GM12873 (cell line): ENCODE results near the gene IQGAP3.

Source experiments
- CTCF ChIP-seq: IDR thresholded peaks from 2 replicates; pipeline ENCODE4 v1.5.1; 2012; ENCODE audit warnings: low read depth, mild to moderate bottlenecking, moderate library complexity, low read length, control low read depth; ENCODE audit not compliant: insufficient read depth; ENCODE audit errors: missing control alignments

IQGAP3 gene

DNA sequence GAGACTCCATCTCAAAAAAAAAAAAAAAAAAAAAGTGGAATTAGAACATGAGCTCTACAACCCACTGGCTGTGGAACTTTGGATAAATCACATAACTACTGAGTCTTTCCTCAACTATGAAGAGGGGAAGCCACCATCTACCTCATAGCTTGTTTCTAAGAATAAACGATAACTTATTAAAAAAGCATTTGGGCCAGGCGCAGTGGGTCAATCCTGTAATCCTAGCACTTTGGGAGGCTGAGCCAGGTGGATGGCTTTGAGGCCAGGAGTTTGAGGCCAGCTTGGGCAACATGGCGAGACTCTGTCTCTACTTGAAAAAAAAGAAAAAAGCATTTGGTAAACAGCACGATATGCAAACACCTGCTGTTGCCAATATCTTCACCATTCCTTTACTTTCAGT lies 40.0 kb downstream of the IQGAP3 start:
- no peak for TF ChIP-seq CTCF

GRCh38 chr1:156530006-156530405 lies 42.4 kb downstream of the IQGAP3 start:
- no peak for TF ChIP-seq CTCF

GRCh38 chr1:156528875-156529425 lies 43.4 kb downstream of the IQGAP3 start:
- no peak for TF ChIP-seq CTCF

DNA sequence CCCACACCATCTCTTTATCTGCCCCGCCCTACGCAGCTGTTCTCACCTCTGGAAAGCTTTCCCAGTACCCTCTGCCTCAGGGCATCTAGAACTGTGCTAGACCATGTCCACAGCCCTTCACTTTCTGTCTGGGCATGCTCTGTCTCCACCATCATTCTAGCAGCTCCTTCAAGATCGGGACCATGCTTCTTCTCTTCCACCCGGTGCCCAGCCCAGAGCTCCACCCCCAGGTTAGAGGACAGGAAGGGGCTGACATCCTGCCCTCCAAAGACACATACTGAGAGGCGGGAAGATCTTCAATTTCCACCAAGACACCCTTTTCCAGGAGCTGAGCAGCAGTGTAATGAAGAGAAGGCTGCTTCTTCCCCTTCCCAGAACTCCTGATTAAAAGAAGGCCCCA lies 44.1 kb downstream of the IQGAP3 start:
- no peak for TF ChIP-seq CTCF

GRCh38 chr1:156527584-156527983 lies 44.8 kb downstream of the IQGAP3 start:
- TF ChIP-seq CTCF: no peak

DNA sequence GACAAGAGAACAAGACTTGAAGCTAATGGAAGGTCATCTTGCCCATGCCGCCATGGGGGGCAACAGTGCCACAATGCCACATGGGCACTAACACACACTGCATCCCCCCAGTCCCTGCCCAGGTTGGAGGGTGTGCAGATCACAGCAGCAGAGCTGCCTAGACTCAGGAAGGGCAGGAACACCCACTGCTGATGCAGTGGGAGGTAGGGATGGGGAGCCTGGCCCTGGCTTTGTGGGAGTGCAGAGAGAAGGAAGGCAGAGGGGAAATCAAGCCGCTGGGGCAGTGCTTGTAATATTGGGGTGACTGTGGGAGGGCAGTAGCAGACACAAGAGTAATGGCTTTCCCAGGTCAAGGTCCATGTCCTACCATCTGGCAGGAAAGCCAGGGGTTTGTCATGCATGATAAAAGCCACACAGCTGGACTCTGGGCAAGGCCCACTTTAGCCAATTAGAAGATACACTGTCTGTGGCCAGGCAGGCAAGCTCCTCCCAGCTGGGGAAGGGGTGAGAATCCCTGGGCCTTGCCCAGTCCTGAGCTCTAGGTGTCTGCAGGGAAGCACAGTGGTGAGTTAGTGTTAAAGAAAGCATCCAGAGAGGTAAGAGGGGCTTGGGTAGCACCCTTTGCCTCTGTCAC lies 46.4 kb downstream of the IQGAP3 start:
- no peak for TF ChIP-seq CTCF

DNA sequence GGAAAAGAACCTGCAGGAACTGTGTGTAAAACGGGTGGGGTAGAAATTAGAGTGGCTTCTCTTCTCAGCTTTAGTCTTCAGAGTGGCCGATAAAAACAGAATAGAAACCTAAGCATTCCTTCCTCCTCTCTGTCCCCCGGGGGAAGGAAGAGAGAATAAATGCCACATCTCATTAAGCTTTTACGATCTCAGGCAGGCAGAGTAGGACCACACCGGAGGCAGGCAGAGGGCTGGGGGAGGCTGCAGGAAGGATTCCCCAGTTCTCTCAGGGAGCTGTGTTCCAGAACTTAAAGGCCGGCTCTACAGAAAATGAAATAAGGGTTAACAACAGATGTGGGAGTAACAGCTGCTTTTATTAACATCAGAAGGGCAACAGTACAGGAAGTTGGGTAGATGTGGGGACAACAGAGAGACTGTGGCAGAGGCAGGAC lies 47.3 kb downstream of the IQGAP3 start:
- no peak for TF ChIP-seq CTCF
